GM12864 (cell line): ENCODE results near the gene CTIF.

ENCODE experiments used
- DNase-seq: peaks from one replicate; pipeline ENCODE4 v3.0.0-alpha.2; 2011; ENCODE audit warnings: low read depth
- H3K4me3 ChIP-seq: 2 replicates; pipeline ENCODE4 v1.5.1; 2011; ENCODE audit warnings: mild to moderate bottlenecking, low read depth, low read length, control low read depth
- TF ChIP-seq, protein P1 (sequence below): IDR thresholded peaks from 2 replicates; pipeline ENCODE4 v1.5.1; 2011; ENCODE audit warnings: low read depth, mild to moderate bottlenecking, moderate library complexity, low read length, control low read depth, inconsistent platforms; ENCODE audit errors: missing control alignments

Gene CTIF

DNA sequence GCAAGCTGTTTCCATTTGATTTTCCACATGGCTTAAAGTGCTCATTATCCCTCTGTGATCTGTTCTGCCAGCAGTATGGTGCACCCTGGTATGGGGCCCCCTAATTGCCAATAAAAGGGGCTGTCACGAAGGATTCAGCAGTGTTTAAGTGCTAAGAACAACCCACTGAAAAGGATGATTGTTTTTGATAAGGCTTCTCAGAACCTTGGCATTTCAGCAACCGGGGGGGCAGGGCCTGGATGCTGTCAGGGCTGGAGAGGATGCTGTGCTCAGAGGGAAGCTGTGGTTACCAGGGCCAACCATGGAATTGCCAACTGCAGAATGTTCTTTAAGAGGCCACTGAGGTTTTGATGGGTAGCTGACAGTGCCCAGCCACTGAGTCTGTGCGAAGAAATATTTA lies 117.8 kb downstream of the CTIF start:
- H3K4me3 ChIP-seq = no peak overlapping the region
- TF ChIP-seq, protein P1, sequence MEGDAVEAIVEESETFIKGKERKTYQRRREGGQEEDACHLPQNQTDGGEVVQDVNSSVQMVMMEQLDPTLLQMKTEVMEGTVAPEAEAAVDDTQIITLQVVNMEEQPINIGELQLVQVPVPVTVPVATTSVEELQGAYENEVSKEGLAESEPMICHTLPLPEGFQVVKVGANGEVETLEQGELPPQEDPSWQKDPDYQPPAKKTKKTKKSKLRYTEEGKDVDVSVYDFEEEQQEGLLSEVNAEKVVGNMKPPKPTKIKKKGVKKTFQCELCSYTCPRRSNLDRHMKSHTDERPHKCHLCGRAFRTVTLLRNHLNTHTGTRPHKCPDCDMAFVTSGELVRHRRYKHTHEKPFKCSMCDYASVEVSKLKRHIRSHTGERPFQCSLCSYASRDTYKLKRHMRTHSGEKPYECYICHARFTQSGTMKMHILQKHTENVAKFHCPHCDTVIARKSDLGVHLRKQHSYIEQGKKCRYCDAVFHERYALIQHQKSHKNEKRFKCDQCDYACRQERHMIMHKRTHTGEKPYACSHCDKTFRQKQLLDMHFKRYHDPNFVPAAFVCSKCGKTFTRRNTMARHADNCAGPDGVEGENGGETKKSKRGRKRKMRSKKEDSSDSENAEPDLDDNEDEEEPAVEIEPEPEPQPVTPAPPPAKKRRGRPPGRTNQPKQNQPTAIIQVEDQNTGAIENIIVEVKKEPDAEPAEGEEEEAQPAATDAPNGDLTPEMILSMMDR = no peak
- DNase-seq = no peak

DNA sequence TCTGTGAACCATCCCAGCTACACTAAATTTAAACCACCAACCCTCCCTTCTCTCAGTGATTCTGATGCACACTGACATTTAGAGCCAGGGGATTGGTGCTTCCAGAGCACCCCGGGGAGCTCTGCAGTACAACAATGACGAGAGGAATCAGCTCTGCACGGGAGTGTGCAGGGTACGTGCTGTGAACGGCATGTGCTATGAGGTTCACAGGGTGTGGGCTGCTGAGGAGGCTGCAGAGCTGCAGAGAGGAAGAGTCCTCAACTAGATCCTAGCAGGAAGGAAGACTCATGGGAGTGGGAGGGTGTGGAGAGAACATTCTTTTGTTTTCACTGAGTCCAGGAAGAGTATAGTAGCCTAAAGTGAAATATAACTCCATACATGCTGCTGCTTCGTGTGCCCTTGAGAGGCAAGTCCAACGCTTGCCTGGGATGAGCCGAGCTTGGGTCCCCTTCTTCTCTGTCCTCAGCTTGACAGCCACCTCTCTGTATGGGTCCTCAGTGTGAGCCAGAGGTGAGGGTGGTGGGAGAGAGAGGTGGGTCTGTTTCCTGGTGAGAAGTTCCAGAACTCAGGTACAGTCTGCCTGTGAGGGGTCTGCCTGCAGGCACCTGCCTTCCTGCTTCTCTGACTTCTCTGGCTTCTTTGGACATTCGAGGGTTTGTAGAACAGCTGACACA lies 118.8 kb downstream of the CTIF start:
- DNase-seq = no peak
- H3K4me3 ChIP-seq = no peak overlapping the region
- TF ChIP-seq, protein P1 = no peak

DNA sequence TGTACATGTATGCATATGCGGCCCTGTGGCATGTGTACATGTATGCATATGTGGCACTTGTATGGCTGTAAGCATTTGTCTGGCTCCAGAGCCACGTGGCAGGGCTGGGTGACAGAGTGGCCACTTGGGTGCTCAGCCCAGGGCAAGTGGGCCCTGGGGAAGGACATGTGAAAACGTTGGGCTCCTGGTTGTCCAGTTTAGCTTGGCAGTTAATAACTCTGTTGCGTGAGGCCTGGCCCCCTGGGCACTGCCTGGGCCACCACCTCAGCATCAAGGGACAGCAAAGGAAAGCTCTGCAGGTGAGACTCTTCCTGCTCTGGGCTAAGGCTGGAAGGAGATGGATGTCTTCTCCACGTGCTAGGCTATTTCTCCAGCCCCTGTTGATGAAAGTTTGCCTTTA lies 119.9 kb downstream of the CTIF start:
- DNase-seq = no peak
- no peak overlapping the region for H3K4me3 ChIP-seq

DNA sequence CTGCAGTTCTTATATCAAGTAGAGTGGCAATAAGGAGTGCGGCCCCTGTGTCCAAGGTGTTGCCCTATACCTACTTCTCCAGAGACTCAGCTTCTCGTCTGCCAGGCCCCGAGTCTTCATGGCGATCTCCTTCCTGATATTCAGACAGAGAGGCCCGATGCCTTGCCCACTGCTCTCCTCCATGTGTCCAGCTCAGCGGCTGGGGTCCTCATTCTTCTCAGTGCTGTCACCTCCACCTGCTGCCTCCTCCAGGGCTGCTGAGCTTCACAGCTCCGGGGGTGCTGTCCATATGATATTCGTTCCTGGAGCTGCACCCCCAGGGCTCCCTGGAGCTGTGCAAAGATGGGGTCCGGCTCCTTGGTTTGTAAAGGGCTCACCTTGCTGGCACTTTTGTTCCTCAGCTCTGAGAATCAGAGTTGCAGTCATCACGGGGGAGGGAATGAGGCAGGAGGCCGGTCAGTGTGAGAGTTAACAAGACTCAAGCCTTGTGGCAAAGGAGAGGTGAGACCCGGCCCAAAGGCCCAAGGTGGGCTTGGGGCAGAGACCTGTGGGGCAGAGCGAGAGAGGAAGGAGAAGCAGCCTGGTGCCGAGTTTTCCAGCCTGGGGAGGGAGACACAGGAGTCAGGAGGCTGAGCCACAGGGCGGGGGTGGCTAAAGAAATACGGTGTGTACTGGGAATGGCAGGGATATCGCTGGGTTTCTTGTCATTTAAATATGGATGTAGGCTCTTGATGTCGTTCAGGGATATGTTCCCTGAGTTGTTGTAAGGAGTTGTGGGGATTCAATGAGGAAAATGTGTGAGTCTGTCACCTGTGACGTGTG lies 120.6 kb downstream of the CTIF start:
- TF ChIP-seq, protein P1 = no peak
- no peak for DNase-seq
- H3K4me3 ChIP-seq = no peak overlapping the region

More for the DNA sequence above, 119.9 kb downstream of the CTIF start:
- TF ChIP-seq, protein P1 = no peak

DNA sequence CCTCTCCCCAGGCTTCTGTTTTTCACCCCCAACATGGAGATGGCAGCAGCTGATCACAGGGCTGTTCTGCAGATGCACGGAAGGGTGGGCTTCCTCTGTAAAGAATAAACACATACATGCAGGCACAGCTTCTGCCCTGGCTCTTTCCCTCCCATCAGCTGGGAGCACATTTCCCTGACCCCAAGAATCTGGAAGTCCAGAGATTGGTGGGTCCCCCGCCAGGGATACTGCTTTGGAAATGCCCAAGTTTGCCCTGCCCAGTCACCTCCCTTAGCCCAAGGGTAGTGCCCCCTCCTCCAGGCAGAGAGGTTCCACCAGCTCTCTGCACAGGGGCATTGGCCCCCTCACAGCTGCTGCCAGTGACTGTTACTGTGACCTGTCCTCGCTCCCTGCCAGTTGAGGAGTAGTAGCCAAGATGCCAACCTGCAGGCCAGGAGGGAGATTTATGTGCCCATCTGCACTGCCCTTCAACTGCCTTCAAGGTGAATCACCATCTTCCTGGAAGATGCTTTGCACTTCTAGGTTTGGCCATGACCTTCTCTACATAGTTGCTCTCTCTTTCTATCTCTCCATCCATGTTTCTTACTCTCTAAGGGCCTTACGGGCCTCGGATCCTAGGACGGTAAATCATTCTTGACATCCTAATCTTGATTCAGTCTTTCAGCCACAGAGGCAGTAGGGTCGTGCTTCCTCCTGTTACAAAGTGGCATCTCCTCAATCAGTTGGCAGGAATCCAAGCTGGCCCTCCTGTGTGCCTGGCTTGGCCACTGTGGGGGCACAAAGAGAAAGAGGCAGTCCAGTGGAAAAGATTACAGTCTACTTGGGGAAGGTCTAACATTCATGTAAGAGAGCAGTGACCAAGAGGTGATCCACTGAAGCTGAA lies 121.8 kb downstream of the CTIF start:
- TF ChIP-seq, protein P1 = no peak
- no peak overlapping the region for H3K4me3 ChIP-seq
- DNase-seq = no peak

DNA sequence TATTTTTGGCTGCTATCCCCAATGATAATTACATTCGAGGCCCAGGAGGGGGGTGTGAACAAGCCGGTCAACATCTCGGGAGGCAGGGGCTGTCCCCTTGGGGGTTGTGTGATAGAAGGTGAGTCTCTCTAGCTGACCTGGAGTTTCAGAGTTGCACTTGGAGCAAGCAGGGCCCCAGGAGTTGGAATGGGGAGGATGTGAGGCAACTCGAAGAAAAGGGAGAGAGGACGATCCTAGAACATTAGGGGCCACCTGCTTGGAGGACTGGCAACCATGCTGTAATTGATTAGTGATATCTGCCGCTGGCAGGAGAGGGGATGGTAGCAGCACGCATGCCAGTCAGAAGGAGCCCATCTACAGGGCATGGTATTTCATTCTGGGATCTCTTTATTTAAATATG lies 122.6 kb downstream of the CTIF start:
- DNase-seq = no peak

More for the DNA sequence above, 122.6 kb downstream of the CTIF start:
- no peak overlapping the region for H3K4me3 ChIP-seq
- TF ChIP-seq, protein P1 = no peak
